ENCODE data around the gene CRB2.

The CRB2 gene

DNA sequence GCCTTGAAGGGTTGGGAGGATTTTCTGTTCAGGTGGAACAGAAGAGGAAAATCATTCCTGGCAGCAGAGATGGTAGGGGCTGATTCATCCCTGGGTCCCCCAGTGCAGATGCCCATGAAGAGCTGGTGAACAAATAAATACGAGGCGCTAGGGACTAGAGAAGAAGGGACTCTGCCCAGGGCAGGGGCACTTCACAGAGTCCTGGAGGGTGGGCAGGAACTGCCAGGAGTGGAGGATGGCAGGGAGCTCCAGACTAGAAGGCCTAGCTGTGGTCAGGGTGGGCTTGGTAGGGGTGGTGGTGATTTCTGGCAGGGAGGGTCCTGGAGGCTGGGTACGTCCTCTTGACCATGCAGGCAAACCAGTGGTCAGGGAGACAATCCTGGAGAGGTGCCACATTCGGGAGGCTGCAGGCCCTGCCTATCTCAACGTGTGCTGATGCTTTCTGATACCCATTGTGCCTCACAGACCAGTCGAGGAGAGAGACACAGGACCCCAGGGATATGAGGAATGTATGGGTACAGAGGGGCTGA lies 69.9 kb downstream of the CRB2 start:
- DNase-seq = no peak

DNA sequence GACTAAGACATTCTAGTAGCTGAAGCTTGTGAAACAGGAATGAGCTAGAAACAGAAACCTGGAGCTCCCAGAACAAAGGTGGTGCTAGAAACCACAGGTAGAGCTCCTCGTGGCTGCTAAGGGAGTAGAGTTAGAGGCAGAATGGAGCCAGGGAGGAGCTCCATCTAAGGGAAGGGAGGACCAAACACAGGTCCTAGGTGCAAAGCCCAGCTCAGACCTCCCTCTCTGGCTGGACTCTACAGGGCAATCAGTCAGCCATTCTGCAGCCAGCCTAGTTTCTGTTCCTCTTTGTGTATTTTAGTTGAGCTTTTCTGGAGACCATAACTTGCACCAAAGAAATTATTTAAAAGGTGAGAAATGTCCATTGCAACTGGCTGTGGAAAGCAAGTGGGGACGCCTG lies 70.4 kb downstream of the CRB2 start:
- no peak for DNase-seq
